Activated CD8-positive, alpha-beta memory T cell treated with anti-CD3 and anti-CD28 coated beads for 4 hours (primary cell): Measurements from ENCODE around the gene CDK9.
A peak's percentile ranks its signal among the peaks of the same experiment; 100 is the strongest.
"Not testable (repeated sequence)": the region's sequence is repeated elsewhere in the genome, so short reads cannot be mapped to it uniquely, and the experiment has no call there.

Experiments
- DNase-seq, 2 donors: peaks; one replicate each; pipeline ENCODE4 v3.0.0-alpha.2; 2020; ENCODE audit warnings: low read depth in 2 of 2

Gene CDK9

DNA sequence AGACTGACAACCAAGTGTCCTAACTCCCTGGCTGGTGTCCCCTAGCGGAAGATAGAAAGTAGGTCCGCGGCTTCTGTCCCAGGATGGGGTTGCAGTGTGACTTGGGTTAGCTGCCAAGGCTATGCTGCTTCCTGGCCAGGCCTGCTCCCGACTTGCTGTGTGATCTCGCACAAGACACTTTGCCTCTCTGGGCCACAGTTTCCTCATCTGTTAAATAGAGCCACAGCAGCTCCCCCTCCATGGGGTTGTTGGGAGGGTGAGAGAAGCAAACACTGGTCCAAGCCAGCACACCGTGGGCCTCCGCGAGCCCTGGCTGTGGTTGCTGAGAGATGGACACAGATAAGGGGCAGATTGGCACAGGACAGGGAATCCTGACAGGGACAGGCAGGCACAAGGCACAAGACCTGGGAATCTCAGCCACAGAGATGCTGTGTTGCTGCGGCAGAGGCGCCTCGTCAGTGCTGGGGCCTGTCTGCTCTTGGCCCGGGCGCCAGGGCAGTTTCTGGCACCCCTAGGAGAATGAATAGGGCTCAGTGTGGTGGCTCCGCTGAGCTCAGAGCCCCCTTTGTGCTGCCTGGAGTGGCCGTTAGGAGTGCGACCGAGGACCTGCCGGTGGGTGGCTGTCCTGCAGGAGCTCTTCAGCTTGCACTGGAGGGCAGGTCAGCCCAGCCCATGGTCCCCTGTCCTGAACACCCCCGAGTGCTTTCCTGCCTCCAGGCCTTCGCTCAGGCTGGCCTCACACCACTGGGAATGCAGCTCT, 5.5 kb upstream of the CDK9 start:
- no peak for DNase-seq

- not testable (repeated sequence) for DNase-seq
These were observed 4.9 kb upstream of the CDK9 start for GRCh38 chr9:127780909-127781308.

DNA sequence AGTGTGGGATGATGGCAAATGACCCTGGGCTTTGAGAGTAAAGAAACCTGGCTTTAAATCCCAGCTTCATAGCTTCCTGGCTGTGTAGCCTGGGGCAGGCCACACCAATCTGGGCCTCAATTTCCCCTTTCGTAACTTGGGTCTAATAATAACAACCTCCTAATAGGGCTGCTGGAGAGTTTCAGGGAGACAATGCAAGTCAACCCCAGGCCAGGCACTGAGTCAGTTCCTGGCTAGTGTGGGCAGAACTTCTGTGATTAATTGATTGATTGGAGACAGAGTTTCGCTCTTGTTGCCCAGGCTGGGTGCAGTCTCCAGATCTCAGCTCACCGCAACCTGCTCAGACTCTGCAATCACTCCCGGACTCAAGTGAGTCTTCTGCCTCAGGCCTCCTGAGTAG, 4.0 kb upstream of the CDK9 start:
- DNase-seq = no peak

- peak; percentile 56 to 60 for DNase-seq
These were observed 2.5 kb upstream of the CDK9 start for GRCh38 chr9:127783111-127784008.

- peak; percentile 76 to 86 for DNase-seq
These were observed 556 bp upstream of the CDK9 start for GRCh38 chr9:127785023-127785932.

GRCh38 chr9:127786773-127787104, 905 bp downstream of the CDK9 start:
- DNase-seq = no peak

DNA sequence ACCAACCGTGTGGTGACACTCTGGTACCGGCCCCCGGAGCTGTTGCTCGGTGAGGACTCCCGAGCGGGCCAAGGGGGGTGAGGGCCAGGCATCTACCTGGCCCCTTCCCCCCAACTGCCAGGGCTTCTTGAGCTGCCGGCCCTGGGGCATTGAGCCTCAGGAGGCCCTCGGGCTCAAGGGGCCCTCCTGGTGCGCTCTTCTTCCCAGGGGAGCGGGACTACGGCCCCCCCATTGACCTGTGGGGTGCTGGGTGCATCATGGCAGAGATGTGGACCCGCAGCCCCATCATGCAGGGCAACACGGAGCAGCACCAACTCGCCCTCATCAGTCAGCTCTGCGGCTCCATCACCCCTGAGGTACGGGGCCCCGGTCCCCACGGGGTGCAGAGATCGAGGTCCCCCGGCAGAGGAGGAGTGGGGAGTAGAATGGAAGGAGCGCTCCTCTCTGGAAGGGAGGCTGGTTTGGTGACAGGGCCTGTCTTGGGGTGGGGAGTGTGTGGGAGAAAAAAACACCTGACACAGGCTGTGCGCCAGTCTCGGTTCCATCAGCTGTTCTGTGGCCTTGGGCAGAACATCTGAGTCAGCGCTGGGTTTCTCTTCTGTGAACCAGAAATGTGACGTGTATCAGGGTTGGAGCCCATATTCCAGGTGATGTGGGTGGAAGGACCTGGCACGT, 2.6 kb downstream of the CDK9 start:
- peak in 1 of 2 donors; percentile 35 for DNase-seq

DNA sequence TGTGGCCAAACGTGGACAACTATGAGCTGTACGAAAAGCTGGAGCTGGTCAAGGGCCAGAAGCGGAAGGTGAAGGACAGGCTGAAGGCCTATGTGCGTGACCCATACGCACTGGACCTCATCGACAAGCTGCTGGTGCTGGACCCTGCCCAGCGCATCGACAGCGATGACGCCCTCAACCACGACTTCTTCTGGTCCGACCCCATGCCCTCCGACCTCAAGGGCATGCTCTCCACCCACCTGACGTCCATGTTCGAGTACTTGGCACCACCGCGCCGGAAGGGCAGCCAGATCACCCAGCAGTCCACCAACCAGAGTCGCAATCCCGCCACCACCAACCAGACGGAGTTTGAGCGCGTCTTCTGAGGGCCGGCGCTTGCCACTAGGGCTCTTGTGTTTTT, 3.3 kb downstream of the CDK9 start:
- no peak for DNase-seq

GRCh38 chr9:127790094-127790855, 4.4 kb downstream of the CDK9 start:
- no peak for DNase-seq

DNA sequence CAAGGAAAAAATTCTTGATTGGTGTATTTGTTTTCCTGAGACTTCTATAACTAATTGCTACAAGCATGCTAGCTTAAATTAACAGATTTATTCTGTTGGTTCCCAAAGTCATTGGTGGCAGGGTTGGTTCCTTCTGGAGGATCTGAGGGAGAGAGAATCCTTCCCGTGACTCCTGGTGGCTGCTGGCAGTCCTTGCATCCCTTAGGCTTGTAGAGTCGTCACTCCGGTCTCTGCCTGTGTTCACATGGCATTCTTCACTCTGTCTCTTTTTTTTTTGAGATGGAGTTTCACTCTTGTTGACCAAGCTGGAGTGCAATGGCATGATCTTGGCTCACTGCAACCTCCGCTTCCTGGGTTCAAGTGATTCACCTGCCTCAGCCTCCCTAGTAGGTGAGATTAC, 5.3 kb downstream of the CDK9 start:
- DNase-seq = no peak

- DNase-seq = no peak
These were observed 6.7 kb downstream of the CDK9 start for GRCh38 chr9:127792417-127793031.

GRCh38 chr9:127793093-127793708, 7.4 kb downstream of the CDK9 start:
- no peak for DNase-seq

DNA sequence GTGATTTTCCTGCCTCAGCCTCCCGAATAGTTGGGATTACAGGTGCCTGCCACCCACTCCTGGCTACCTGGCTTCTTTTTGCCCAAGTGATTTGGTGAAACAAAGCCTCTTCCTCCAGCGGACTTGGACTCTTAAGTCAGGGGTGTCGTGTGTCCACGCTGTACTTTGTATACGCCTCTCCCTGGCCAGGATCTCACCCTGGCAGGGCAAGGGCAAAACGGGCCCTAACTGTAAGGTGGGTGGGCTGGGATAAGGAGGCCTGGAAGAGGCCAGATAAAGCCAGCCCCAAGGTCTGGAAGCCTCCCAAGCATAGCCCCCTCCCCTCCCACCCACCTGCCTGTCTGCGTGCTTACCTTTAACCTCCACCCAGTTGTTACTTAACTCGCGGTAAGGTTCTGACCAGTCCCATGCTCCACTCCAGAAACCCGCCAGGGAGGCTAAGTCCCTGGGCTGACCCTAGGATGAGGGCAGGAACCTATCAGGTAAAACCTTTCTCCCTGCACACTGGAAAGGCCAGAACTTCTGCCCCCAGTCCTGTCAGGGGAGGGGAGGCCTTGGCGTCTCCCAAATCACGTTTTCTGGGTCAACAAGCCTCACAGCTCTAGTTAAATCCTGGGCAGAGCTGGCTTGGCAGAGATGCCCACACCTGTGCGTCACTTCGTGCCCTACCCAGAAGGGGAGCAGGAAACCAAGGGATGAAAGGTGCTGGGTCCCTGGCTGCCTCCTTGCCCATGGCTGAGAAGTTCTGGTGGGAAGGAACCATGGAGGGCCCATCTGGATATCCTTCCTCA, 8.4 kb downstream of the CDK9 start:
- no peak for DNase-seq

DNA sequence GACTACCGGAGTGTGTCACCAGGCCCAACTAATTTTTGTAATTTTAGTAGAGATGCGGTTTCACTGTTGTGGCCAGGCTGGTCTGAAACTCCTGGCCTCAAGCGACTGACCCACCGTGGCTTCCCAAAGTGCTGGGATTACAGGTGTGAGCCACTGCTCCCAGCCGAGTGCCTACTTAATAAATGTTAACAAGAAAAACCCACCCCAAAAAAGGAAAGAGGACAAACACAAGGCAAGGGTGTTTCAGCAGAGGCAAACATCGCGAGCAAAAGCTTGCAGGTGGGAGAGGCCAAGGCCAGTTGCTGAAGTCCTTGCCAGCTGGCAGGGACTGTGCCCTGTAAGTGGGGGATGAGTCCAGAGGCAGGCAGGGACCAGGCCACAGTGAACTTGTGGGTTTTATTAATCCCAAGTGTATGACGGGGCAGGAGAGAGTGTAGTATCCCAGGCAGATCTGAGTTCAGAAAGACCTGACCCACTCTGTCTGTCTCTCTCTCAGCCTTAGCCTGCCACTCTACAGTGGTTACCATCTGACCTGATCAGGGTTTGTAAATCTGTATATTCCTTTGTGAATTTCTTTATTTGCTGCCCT, 10.5 kb downstream of the CDK9 start:
- no peak for DNase-seq

DNA sequence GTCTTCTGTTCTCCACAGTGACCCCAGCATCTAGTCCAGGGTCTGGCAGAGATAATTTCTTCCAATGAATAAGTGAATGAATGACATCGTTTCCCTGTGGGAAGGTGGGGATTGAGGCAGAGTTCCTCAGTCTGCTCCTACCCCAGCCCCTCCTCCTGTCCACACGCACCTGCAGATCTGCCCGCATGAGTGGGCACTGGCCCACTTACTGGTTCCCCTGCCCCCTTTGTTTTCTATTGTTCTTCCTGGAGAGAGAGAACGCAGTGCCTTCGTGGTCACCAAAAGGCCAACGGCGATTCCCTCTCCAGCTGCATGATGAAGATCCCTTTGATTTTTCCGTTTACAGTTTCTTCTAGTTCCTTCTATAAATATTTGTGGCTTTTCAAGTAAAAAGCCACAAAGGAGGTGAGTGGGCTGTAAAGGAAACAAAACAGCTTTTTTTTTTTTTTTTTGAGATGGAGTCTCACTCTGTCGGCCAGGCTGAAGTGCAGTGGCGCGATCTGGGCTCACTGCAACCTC, 11.1 kb downstream of the CDK9 start:
- no peak for DNase-seq

- no peak for DNase-seq
These were observed 16.2 kb downstream of the CDK9 start for GRCh38 chr9:127801955-127802575.

GRCh38 chr9:127802576-127803443, 17.0 kb downstream of the CDK9 start, which contains the start of gene FPGS:
FPGS (plus strand) TSS chr9:127802882; CDS start chr9:127802925, 43 bp downstream.
- DNase-seq = peak; percentile 59 to 66
